Loucy (cell line): ENCODE data around the gene SIRT7.

Experiments
- H2AFZ ChIP-seq: fragments of 200-600 bp; sonication (generic); 2 replicates; pipeline ENCODE4 v1.6.0; 2016; ENCODE audit warnings: antibody characterized with exemption, mild to moderate bottlenecking, low read length, moderate library complexity
- H3F3A ChIP-seq: fragments of 200-600 bp; 2 replicates; pipeline ENCODE4 v1.6.0; 2016; ENCODE audit warnings: antibody characterized with exemption, low read depth, mild to moderate bottlenecking
- H3K27me3 ChIP-seq: fragments of 200-600 bp; sonication (generic); 2 replicates; pipeline ENCODE4 v1.6.1; 2014; ENCODE audit warnings: low read length, mild to moderate bottlenecking; ENCODE audit not compliant: insufficient read depth, poor library complexity, severe bottlenecking
- H3K36me3 ChIP-seq: fragments of 200-600 bp; sonication (generic); 2 replicates; pipeline ENCODE4 v1.6.1; 2016; ENCODE audit warnings: low read length; ENCODE audit not compliant: insufficient read depth
- H3K4me1 ChIP-seq: fragments of 200-600 bp; sonication (generic); 2 replicates; pipeline ENCODE4 v1.5.1; 2014; ENCODE audit warnings: low read length, mild to moderate bottlenecking; ENCODE audit not compliant: insufficient read depth, poor library complexity, severe bottlenecking
- H3K4me2 ChIP-seq: fragments of 200-600 bp; sonication (generic); 2 replicates; pipeline ENCODE4 v1.6.0; 2014; ENCODE audit warnings: antibody characterized with exemption, low read length, low read depth, mild to moderate bottlenecking; ENCODE audit not compliant: poor library complexity, severe bottlenecking
- H3K4me3 ChIP-seq: fragments of 200-600 bp; sonication (generic); 2 replicates; pipeline ENCODE4 v1.5.1; 2014; ENCODE audit warnings: low read length, mild to moderate bottlenecking, mixed read lengths; ENCODE audit not compliant: poor library complexity, severe bottlenecking
- H3K79me2 ChIP-seq: fragments of 200-600 bp; sonication (generic); 2 replicates; pipeline ENCODE4 v1.6.1; 2014; ENCODE audit warnings: low read length; ENCODE audit not compliant: insufficient read depth
- H3K9ac ChIP-seq: fragments of 200-600 bp; sonication (generic); 2 replicates; pipeline ENCODE4 v1.6.0; 2014; ENCODE audit warnings: mild to moderate bottlenecking, low read depth, low read length, moderate library complexity; ENCODE audit not compliant: poor library complexity, severe bottlenecking
- H3K9me2 ChIP-seq: fragments of 200-600 bp; sonication (generic); replicated peaks from 2 replicates; pipeline ENCODE4 v1.6.1; 2016; ENCODE audit warnings: low read depth, low read length, mixed read lengths
- H3K9me3 ChIP-seq: fragments of 200-600 bp; sonication (generic); 2 replicates; pipeline ENCODE4 v1.6.1; 2014; ENCODE audit warnings: mild to moderate bottlenecking, antibody characterized with exemption, low read length, low read depth; ENCODE audit not compliant: insufficient read depth
- H4K20me1 ChIP-seq: fragments of 200-600 bp; sonication (generic); 2 replicates; pipeline ENCODE4 v1.6.0; 2014; ENCODE audit warnings: antibody characterized with exemption, low read length, mild to moderate bottlenecking; ENCODE audit not compliant: insufficient read depth, poor library complexity, severe bottlenecking
- CTCF ChIP-seq: fragments of 200-600 bp; sonication (generic); conservative IDR thresholded peaks from 2 replicates; pipeline ENCODE4 v1.5.1; 2014; ENCODE audit warnings: mild to moderate bottlenecking, antibody characterized with exemption, low read length
- EZH2phosphoT487 ChIP-seq: fragments of 200-600 bp; IDR thresholded peaks from 2 replicates; pipeline ENCODE4 v1.6.1; 2018; ENCODE audit warnings: antibody characterized with exemption, mild to moderate bottlenecking, moderate library complexity, borderline replicate concordance

The SIRT7 gene

DNA sequence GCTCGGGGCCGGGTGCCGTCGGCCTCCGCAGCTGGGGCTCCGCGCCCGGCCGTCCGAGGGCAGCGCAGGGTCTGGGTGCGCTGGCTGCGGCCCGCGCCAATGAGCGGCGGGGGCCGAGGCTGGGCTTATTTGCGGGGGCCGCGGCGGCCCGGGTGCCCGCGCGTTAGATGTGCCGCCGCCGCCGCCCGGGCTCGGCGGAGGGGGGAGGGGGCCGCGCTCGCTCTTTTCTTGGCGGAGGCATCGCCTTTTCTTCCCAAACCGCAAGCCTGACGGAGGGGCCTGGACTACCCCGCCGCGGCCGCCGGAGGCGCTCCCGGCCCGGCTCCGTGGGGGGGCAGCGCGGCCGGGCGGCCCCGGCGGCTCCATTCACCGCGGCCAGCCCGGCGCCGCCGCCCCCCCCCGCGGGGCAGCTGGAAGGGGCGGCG is 43.1 kb upstream of the SIRT7 start, which contains the start of gene NOTUM:
NOTUM (minus strand) TSS at position 101 of the 425 bp plus-strand sequence. CDS start 278 bp downstream, outside the sequence.
- Histone ChIP-seq H2AFZ (no peak within 1 kb of the TSS), H3K4me2 (no peak within 1 kb of the TSS)
- TF ChIP-seq CTCF: no peak; the same call in 1 of the 2 replicates
- no peak for TF ChIP-seq EZH2phosphoT487

GRCh38 chr17:81960130-81960958 is 42.4 kb upstream of the SIRT7 start:
- TF ChIP-seq CTCF (no peak), EZH2phosphoT487 (no peak)
- H2AFZ ChIP-seq: no peak overlapping the region
- no peaks in the 10 kb centered on the region for H3K9me3 ChIP-seq
- no peaks in the 10 kb centered on the region for H3K79me2 ChIP-seq
- no peaks in the 10 kb centered on the region for H4K20me1 ChIP-seq
- H3K9me2 ChIP-seq: no peaks in the 10 kb centered on the region
- H3F3A ChIP-seq: peaks cover 6% of the 10 kb centered on the region; the same call in 1 of the 2 replicates
- H3K4me1 ChIP-seq: no peaks in the 10 kb centered on the region
- H3K4me2 ChIP-seq: no peak overlapping the region
- H3K27me3 ChIP-seq: no peaks in the 10 kb centered on the region
- H3K36me3 ChIP-seq: no peaks in the 10 kb centered on the region
- H3K9ac ChIP-seq: no peak overlapping the region
- no peak overlapping the region for H3K4me3 ChIP-seq

More for the DNA sequence above, 43.1 kb upstream of the SIRT7 start, which contains the start of gene NOTUM:
- Histone ChIP-seq H3K4me1 (no peaks in the 10 kb centered on the region), H3F3A (peaks cover 6% of the 10 kb centered on the region; the same call in 1 of the 2 replicates), H3K9ac (no peak within 1 kb of the TSS), H3K9me3 (no peaks in the 10 kb centered on the region), H3K4me3 (no peak within 1 kb of the TSS), H4K20me1 (no peaks in the 10 kb centered on the region), H3K36me3 (no peaks in the 10 kb centered on the region), H3K9me2 (no peaks in the 10 kb centered on the region), H3K27me3 (no peaks in the 10 kb centered on the region), H3K79me2 (no peaks in the 10 kb centered on the region)

- H3K36me3 ChIP-seq: no peaks in the 10 kb centered on the region
- TF ChIP-seq CTCF: peak; percentile 66
- TF ChIP-seq EZH2phosphoT487: no peak
- H3K79me2 ChIP-seq: no peaks in the 10 kb centered on the region
- no peaks in the 10 kb centered on the region for H3K9me3 ChIP-seq
- H3K4me1 ChIP-seq: no peaks in the 10 kb centered on the region
- no peak overlapping the region for H3K9ac ChIP-seq
- H3K9me2 ChIP-seq: no peaks in the 10 kb centered on the region
- peak overlapping the region; percentile 77; the same call in 1 of the 2 replicates for H2AFZ ChIP-seq
- no peak overlapping the region for H3K4me3 ChIP-seq
- H3F3A ChIP-seq: peaks cover 2% of the 10 kb centered on the region; the same call in 1 of the 2 replicates
- H4K20me1 ChIP-seq: no peaks in the 10 kb centered on the region
- H3K27me3 ChIP-seq: no peaks in the 10 kb centered on the region
- no peak overlapping the region for H3K4me2 ChIP-seq
These were observed 41.6 kb upstream of the SIRT7 start for GRCh38 chr17:81959362-81960129.
